Right forelimb (tissue), 1 donor: ENCODE data around the gene AXIN2.

Experiments
- DNase-seq: peaks from one replicate; pipeline ENCODE4 v3.0.0-alpha.2; 2018

The AXIN2 gene

GRCh38 chr17:65561452-65562205, at the start of gene AXIN2:
Gene AXIN2 (minus strand): TSS chr17:65561648. CDS start chr17:65558620, 3,028 bp downstream.
- DNase-seq: peak; percentile 95

GRCh38 chr17:65609749-65610148, 48.3 kb upstream of the AXIN2 start:
- DNase-seq: no peak

GRCh38 chr17:65609286-65609685, 47.8 kb upstream of the AXIN2 start:
- no peak for DNase-seq

GRCh38 chr17:65604070-65604469, 42.6 kb upstream of the AXIN2 start:
- no peak for DNase-seq

GRCh38 chr17:65601881-65602280, 40.4 kb upstream of the AXIN2 start:
- DNase-seq: no peak

- no peak for DNase-seq
Observed at GRCh38 chr17:65601145-65601544, 39.7 kb upstream of the AXIN2 start.

- DNase-seq: no peak
Observed at GRCh38 chr17:65600518-65600917, 39.1 kb upstream of the AXIN2 start.

GRCh38 chr17:65599650-65600049, 38.2 kb upstream of the AXIN2 start:
- no peak for DNase-seq

- DNase-seq: no peak
Observed at GRCh38 chr17:65598746-65599145, 37.3 kb upstream of the AXIN2 start.

GRCh38 chr17:65595071-65595656, 33.7 kb upstream of the AXIN2 start:
- no peak for DNase-seq

GRCh38 chr17:65593855-65594845, 32.7 kb upstream of the AXIN2 start:
- DNase-seq: peak; percentile 60

- DNase-seq: no peak
Observed at GRCh38 chr17:65593092-65593854, 31.8 kb upstream of the AXIN2 start.

- no peak for DNase-seq
Observed at GRCh38 chr17:65592125-65592965, 30.9 kb upstream of the AXIN2 start.

GRCh38 chr17:65589321-65589720, 27.9 kb upstream of the AXIN2 start:
- DNase-seq: no peak

GRCh38 chr17:65588181-65588808, 26.8 kb upstream of the AXIN2 start:
- DNase-seq: no peak

- no peak for DNase-seq
Observed at GRCh38 chr17:65587534-65588180, 26.2 kb upstream of the AXIN2 start.

- no peak for DNase-seq
Observed at GRCh38 chr17:65586899-65587298, 25.5 kb upstream of the AXIN2 start.

- no peak for DNase-seq
Observed at GRCh38 chr17:65584604-65585521, 23.4 kb upstream of the AXIN2 start.

- DNase-seq: peak; percentile 74
Observed at GRCh38 chr17:65583921-65584603, 22.6 kb upstream of the AXIN2 start.
